GM21825 (cell line): ENCODE results near the gene REEP1.

Experiments
- ATAC-seq: cut with Tn5 transposase; IDR thresholded peaks from one replicate; pipeline ENCODE4 v1.9.1; 2021; ENCODE audit warnings: mild to moderate bottlenecking, moderate library complexity; ENCODE audit not compliant: unreplicated experiment

REEP1 gene

GRCh38 chr2:86308356-86308755 lies 29.1 kb downstream of the REEP1 start:
- no peak for ATAC-seq

- no peak for ATAC-seq
Measured at GRCh38 chr2:86307431-86307830, 30.0 kb downstream of the REEP1 start.

- ATAC-seq: no peak
Measured at GRCh38 chr2:86305915-86306254, 31.5 kb downstream of the REEP1 start.

GRCh38 chr2:86305195-86305914 lies 32.1 kb downstream of the REEP1 start:
- no peak for ATAC-seq

GRCh38 chr2:86304416-86304815 lies 33.0 kb downstream of the REEP1 start:
- no peak for ATAC-seq

- no peak for ATAC-seq
Measured at GRCh38 chr2:86302320-86302719, 35.1 kb downstream of the REEP1 start.

- no peak for ATAC-seq
Measured at GRCh38 chr2:86301711-86302202, 35.7 kb downstream of the REEP1 start.

GRCh38 chr2:86301009-86301408 lies 36.4 kb downstream of the REEP1 start:
- no peak for ATAC-seq

- no peak for ATAC-seq
Measured at GRCh38 chr2:86300496-86300895, 36.9 kb downstream of the REEP1 start.

- no peak for ATAC-seq
Measured at GRCh38 chr2:86298411-86299390, 38.7 kb downstream of the REEP1 start.

- ATAC-seq: no peak
Measured at GRCh38 chr2:86297382-86298147, 39.9 kb downstream of the REEP1 start.

- ATAC-seq: no peak
Measured at GRCh38 chr2:86296947-86297346, 40.5 kb downstream of the REEP1 start.

- no peak for ATAC-seq
Measured at GRCh38 chr2:86295066-86295465, 42.4 kb downstream of the REEP1 start.

GRCh38 chr2:86293612-86294011 lies 43.8 kb downstream of the REEP1 start:
- no peak for ATAC-seq

- no peak for ATAC-seq
Measured at GRCh38 chr2:86292571-86293515, 44.6 kb downstream of the REEP1 start.

GRCh38 chr2:86291328-86291662 lies 46.1 kb downstream of the REEP1 start:
- no peak for ATAC-seq

GRCh38 chr2:86290596-86291327 lies 46.7 kb downstream of the REEP1 start:
- ATAC-seq: no peak

- no peak for ATAC-seq
Measured at GRCh38 chr2:86286516-86286915, 50.9 kb downstream of the REEP1 start.

- no peak for ATAC-seq
Measured at GRCh38 chr2:86285981-86286380, 51.4 kb downstream of the REEP1 start.

- ATAC-seq: no peak
Measured at GRCh38 chr2:86285571-86285970, 51.9 kb downstream of the REEP1 start.
